HG02981 (cell line): Measurements from ENCODE around the gene PLCH1.
"Not testable (repeated sequence)": the region's sequence is repeated elsewhere in the genome, so short reads cannot be mapped to it uniquely, and the experiment has no call there.

Source experiments
- ATAC-seq: cut with Tn5 transposase; IDR thresholded peaks from one replicate; pipeline ENCODE4 v1.9.1; 2021; ENCODE audit warnings: mild to moderate bottlenecking, moderate library complexity; ENCODE audit not compliant: unreplicated experiment

PLCH1 gene

DNA sequence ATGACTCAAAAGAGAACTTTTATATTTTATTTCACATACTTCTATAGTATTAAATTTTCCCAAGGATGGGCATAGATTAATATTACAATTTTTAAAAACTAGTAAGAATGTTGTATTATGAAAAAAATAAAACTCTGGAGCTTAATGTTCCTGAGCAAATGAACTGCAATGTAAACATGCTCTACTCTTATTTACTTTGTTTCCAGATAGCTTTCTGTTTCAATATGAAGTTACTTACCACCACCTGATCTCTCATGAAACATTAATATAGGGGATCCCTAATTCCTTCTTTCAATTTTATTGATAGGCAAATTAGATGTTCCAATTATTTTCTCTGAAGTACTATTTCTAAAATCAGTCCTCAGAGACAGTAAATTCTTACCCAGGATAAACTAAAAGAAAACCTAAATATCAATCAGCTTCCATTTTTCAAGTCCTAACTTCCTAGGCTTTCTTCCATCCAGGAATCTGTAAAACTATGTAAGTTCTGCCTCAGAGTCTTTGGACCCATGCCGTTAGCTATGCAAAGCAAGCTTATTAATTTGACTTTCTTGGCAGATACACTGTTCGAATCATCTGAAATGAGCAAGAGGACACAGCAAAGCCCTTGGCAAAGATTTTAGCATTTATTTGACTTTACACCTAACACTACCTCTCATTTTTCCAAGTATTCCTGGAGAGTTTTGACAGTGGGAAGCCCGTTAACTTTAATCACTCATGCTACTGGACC, 93.2 kb downstream of the PLCH1 start:
- no peak for ATAC-seq

DNA sequence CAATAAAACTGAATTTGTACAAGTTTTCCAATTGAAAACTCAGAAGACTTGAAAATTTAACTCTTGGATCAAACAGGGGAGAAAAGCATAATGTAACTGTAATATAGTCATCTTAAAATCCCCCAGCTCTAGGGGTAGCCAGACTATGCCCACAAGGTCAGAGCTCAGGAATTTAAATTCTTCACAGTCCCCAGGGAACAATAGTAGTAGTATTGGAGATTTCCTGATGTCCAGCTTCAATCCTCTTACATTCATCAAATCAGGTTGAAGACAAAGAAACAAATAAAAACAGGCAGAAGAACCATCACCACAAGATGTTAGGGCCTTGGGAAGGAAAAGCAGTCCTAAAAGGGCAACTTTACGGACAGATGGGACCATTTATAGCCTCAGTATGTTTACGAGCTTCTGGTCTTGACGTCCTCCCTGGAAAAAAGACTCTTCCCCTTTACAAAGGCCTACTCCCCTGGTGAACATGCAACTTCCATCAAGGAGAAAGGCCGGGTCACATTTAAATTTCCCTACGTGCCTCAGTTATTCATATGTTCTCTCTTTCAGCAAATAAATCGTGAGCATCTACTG, 96.8 kb downstream of the PLCH1 start:
- ATAC-seq = no peak

DNA sequence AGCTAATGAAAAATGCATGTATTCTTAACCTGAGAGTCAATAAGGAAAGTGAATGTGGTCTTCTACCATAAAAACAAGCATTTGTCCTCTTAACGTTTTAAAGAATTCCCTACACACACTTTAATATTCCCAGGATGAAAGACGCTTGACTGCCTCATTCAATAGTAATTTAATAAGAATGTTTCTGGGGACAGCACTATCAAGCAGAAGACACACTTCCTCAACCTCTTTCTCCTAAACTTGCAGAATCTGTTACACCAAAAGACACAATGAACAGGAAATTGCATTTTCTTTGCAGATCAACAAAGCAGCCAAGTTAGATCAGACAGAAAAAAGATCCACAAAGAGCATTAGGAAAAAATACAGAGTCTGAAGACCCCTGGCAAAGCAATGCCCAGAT, 97.7 kb downstream of the PLCH1 start:
- no peak for ATAC-seq

DNA sequence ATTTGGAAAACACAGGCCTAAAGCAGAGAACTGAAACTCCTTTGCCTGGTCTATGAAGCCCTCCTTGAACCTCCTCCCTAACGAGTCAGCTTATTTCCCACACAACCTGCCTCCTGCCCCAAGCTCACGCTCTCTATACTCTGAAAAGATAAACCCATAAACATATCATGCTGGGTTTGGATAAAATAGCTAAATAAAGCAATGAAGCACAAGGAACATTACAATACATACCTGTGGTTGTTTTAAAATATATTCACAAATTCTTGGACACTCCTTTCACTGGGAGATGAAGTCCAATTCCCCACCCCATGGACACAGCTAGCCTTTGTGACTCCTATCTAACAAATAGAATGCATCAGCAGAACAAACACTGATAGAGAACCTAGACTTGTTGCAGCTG, 98.2 kb downstream of the PLCH1 start:
- ATAC-seq = no peak

DNA sequence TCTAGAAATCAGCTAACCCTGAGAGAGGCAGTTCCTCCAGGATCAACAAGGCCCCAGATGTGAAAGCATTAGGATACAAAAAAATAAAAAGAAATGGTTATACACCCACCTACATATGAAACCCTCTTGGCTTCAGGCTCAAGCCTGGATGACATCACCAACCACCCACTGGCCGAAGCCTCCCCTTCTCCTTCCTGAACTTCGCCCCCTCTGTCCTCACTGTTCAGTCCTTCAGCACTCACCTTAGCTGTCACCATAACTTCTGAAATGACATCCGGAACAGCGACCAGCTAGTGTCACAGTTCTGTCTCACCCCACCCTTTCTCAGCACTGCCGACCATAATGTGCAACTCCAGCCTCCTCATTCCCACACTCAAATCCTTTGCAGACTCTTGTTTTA, 98.7 kb downstream of the PLCH1 start:
- ATAC-seq = no peak

DNA sequence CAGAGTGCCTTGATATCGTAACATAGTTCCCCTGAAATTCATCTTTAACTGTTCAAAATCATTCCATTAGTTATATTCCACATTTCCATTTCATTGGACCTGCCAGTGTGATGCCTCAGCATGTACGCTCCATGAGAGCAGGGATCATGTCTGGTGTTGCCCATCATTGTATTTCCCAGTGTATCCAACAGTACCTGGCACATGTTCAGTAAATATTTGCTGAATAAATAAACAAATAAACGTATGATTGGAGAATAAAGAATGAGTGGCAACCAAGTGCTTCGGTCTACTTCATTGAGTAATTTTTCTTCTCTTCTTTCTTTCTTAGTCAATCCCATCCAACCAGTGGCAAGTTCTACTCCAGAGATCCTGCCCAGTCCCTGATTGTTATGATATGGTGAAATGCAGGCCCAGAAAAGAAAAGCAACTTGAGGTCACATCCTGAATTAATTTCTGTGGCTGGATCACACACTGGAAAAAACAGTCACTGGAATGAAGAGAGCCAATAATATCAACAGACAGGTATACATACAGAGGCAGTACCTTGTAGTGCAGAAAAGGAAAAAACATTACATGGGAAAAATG, 101.2 kb downstream of the PLCH1 start:
- no peak for ATAC-seq

DNA sequence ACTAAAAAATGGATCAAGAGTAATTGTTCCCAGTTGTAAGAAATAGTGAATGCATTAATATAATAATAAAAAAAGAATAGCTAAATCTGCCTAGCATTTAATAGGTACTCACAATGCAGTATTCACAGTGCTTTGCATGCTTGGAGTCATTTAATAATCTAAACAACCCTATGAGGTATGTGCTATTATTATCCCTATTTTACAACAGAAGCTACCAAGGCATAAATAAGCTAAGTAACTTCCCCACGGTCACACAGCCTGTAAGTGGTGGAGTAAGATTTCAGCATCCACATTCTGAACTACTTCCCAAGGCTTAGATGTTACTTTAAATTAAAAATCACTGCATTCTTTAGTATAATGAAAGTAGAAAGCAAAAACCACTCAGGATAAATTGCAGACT, 102.9 kb downstream of the PLCH1 start:
- no peak for ATAC-seq

DNA sequence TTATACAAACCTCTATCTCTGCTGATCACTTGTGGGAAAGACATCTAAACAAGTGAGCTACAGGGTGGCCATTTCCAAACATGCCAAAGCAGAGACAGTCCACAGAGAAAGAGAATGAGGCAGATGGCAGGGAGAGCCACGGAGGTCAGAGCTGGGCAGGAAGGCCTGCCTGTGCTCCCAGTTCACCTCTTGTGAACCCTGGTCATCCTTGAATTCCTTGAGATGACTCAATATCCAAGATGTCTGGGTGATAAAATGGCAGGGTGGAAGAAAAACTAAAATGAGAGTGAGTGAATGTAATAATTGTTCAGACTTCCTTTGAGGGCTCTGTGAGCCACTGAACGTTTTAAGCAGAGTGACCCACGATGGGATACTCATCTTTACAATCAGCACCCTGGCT, 104.8 kb downstream of the PLCH1 start:
- ATAC-seq = no peak

DNA sequence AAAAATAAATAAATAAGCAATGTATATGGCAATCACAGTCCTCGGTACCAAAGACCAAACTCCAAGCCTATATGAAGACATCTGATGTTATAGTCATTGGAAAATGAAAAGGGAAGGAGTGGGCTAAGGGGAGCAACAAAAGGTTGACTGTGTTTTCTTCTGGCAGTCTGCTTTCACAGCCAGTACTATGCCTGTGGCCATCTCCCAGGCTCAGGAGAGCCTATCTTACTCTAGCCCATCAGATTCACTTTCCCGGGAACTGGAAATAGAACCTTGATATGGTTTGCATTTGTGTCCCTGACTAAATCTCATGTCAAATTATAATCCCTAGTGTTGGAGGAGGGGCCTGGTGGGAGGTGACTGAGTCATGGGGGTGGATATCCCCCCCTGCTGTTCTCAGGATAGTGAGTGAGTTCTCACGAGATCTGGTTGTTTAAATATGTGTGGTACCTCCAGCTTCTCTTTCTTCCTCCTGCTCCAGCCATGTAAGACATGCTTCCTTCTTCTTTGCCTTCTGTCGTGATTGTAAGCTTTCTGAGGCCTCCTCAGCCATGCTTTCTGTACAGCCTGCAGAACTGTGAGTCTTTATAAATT, 105.3 kb downstream of the PLCH1 start:
- ATAC-seq = no peak

DNA sequence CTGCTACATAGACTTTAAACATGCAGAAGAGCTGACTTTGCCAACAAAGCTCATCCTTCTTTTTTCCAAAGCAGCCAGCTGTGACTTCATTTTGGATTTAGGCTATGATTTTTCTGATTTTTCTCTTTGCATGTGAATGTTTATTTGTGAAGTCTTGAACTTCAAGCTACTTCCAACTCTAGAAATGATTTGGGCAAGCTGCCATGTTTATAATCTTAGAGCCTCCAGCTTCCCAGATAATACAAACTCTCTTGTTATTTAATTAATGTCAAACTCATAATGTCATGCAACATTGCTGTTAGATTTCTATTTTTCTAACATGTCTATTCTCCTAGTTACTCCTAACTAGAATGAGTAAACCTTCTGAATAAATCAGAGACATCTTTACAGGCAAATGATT, 106.4 kb downstream of the PLCH1 start:
- not testable (repeated sequence) for ATAC-seq

DNA sequence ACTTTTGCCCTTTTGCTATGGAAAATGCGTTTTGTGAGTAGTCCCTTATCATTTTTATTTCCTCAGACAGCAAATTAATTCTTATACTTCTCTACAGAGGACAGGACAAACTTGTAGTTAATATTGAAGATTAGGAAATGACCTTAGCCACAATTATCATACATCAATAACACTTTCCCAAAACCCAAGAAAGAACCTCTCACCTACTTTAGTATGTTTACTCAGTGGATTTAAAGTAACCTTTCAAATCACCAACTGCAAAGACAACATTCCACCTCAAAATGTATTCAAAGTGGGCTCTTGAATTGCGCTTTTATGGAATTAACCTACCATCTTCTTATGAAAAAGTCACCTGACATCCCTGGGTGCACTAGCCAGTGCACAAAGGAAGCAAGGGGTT, 107.3 kb downstream of the PLCH1 start:
- ATAC-seq = no peak

DNA sequence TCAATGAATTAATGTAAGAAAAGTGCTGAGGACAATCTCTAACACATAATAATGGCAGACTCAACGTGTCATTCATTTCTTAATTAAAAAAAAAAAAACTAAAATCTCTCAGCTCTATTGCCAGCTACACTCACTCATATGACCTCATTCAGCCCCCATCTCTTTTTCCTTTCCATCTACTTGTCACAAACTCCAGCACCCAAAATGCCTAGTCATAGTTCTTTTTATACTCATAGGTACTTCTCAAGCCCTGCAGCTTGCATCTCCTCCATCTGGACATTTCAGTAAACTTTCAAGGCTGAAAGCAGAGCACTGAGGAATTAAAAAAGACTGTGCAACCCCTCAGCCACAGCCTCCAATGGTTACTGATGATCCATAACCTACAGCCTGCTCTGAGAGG, 109.8 kb downstream of the PLCH1 start:
- no peak for ATAC-seq

DNA sequence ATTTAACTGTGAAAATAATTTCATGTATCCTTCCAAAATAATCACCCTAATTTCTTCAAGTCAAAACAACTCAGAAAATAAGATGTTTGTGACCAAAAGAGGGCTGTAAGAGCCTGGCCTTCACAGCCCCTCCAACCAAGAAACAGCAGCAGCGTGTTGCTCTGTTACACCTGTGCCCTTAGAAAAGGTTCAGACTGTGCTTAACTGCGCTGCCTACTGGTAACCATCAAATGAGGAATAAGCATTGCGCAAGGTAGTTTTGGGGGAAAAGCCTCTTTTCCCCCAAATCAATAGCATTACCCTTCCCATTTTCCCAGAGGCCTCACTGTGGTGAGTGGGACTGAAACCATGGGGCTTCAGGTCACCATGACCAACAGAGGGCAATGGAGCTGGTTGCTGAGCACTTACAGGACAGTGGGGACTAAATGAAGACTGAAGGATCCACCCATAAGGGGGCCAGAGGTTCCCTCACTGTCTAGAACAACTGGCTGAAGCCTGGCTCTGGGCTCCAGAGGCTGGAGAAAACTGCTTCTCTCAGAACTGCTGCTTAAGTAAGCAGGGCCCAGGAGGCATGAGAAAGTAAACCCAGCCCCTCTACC, 110.7 kb downstream of the PLCH1 start:
- no peak for ATAC-seq

DNA sequence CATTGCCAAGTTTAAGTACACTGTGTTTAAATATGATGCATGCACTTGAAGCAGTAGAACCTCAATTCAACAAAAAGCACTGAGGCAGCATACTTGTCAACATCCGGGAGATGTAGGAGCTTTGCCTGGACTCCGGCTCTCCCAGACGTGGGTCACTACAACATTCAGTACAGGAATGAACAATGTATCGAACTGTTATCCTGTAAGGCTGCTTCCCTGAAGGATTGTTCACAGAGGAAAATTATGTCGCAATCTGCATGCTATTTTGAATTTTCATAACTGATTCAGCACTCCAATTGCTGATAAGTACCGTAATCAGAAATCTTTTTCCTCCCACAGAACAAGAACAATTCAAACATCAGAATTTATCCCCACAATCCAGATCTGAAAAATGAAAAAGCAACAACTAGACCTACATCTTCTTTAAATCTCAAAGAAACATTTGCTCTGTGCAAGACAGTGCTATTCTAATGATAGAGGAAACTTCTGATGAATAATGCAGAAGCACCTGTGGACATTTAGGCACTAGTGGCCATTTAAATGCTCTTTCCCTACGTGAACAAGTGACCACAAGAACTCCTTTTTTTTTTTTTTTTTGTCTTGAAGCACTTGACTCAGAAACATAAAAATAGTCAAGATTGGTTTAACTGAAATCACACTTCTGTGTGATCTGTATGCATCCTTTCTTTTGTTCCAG, 113.4 kb downstream of the PLCH1 start:
- ATAC-seq = no peak

DNA sequence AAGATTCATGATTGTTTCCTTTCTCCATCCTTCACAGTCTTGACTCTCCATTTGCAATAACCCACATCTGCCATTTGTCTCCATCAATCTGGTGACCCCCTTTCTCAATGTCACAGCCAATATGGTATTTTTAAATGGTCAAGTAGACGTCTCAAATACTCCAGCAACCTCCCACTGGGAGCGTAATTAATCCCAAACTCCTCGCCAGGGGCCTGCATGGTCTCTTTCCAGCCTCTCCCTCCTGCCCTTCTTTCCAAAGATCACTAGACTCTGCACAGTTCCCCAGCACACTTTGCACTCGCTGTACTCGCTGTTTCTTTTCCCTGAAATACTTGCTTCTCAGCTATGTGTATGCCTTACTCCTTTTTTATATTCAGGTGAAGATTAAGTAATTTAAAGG, 115.3 kb downstream of the PLCH1 start:
- ATAC-seq = no peak

DNA sequence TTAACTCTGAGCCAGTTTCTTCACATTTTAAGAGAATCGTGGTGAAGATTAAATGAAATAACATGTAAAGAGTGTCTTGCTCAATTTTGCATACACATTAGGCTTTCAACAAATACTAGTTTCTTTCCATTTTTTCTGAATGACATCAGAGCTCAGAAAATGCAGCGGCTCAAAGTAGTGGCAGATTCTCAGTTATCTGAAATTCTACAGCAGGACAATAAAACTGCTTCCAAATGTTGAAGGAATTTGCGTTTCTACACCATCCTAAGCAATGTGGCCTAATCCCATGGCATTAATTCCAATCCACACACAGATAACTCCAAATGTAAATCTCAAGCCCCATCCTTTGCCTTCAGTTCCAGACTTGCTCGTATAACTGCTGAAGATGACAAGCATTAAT, 115.8 kb downstream of the PLCH1 start:
- ATAC-seq = no peak

DNA sequence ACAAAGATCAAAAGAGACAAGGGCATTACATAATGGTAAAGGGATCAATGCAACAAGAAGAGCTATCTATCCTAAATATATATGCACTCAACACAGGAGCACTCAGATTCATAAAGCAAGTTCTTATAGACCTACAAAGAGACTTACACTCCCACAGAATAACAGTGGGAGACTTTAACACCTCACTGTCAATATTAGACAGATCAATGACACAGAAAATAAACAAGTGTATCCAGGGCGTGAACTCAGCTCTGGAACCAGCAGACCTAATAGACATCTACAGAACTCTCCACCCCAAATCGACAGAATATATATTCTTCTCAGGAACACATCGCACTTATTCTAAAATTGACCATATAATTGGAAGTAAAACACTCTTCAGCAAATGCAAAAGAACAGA, 122.2 kb downstream of the PLCH1 start:
- not testable (repeated sequence) for ATAC-seq

DNA sequence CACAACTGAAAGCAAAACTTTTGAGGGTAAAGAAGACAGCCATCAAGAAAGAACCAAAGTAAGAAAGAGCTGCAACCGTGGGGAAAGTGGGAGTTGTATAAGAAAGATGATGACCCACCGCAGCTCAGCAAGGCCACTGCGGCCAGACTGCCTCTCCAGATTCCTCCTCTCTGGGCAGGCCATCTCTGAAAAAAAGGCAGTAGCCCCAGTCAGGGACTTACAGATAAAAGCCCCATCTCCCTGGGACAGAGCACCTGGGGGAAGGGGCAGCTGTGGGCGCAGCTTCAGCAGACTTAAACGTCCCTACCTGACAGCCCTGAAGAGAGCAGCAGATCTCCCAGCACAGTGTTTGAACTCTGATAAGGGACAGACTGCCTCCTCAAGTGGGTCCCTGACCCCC, 124.3 kb downstream of the PLCH1 start:
- ATAC-seq = not testable (repeated sequence)

DNA sequence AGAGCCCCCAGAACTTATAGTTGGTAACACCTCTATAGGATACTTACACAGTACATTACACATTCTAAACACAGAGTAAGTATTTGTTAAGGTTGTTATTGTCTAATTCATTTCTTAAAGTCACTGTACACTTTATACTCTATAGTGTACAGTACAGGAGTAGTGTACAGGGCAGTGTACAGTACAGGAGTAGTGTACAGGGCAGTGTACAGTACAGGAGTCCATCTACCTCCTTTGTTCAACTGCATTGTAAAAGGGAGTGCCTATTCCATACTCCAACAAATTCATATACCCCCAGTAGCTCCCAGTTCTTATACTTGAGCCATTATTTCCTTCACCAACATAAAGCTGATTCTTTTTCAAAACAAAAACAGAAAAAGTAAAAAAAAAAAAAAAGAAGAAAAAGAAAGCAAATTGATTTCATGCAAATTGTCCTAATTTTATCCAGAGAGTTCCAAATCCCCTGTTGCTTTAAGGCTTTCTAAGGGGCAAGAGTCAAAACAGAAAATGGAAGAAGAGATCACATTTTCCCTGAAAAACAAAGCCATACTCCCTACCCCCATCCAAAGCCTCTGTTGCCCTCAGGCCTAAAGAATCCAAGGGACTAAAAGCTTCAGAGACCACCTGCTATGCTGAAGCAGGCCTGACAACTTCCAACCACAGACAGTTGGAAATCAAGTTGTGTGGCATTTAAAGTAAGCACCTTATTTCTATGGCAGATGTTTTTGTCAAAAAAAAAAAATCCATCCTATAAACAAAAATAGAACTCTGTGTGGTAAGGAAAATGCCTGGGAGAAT, 125.6 kb downstream of the PLCH1 start:
- no peak for ATAC-seq

DNA sequence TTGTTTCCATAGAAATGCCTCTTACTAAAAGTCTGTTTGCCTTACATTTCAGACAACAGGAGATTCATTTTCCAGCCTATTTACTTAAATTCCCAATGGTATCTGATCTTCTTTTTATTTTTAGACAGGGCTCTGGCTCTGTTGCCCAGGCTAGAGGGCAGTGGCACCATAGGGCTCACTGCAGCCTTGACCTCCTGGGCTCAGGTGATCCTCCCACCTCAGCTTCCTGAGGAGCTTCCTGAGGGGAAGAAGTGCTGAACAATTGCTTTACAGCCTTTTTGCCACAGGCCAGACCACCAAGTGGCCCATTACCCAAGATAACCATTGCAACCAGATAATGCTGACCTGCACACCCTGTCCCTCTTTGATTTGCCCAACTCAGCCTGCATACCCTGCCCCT, 126.3 kb downstream of the PLCH1 start:
- no peak for ATAC-seq
